ENCODE data around the gene COL4A6.

The COL4A6 gene

DNA sequence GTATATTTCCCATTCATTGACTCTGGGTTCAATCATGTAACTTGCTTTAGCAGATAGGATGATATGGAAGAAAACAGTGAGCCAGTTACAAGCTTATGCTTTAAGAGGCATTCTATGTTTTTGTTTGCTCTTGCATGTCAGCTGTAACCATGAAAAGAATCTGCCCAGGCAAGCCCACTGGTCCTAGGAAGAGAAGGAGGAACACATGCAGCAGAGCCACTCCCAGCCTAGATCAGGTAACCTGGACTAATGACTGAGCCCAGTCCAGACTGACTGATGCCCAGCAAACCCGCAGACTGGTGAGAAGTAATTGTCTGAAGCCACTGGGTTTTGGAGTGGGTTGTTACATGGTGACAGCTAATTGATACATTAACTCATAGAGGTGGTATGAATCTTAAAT is 167.9 kb downstream of the COL4A6 start:
- no peak overlapping the region for H3K4me3 ChIP-seq (ENCODE audit: low read length)
- H3K9me3 ChIP-seq (ENCODE audit: control insufficient read depth, low read length) = peaks cover 9% of the 10 kb centered on the region
- H3K27me3 ChIP-seq (replicated peaks; ENCODE audit: control insufficient read depth, insufficient read depth, low read length) = peaks cover 12% of the 10 kb centered on the region
- H3K36me3 ChIP-seq (ENCODE audit: control insufficient read depth, insufficient read depth, low read length, severe bottlenecking) = no peaks in the 10 kb centered on the region
- peaks cover 6% of the 10 kb centered on the region for H3K4me1 ChIP-seq (ENCODE audit: control insufficient read depth, insufficient read depth, low read length)
- no peak overlapping the region for H3K9ac ChIP-seq (ENCODE audit: low read length)
- no peak for DNase-seq (ENCODE audit: low read depth)

DNA sequence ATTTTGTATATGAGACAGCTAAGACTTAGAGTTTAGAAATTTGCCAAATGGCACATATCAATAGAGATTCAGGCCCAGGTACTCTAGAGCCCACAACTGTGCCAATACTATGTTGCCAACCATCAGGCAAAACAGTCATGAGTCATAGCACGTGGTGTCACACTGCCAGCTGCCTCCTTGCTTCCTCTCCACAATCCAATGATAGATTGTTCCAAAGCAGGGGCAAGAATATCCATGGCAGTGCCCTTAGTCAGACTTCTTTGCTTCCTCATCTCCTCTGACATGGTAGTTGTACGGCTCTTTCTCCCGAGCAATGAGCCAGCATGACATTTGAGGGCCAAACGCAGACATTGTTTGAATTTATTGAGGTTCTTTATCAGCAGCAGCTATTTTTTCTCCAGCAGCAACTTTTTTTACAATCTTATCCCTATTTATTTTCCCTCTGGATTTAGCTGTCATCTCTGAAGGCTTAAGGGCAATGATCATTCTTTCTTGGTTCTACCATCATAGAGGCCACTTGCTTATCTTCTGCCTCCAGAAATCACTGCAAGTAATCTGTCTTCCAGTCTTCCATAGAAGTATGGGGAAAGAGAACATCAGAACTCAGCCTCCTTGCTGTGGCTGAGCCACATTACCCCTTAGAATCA is 169.7 kb downstream of the COL4A6 start:
- H3K4me1 ChIP-seq (ENCODE audit: control insufficient read depth, insufficient read depth, low read length) = peaks cover 13% of the 10 kb centered on the region
- no peak for DNase-seq (ENCODE audit: low read depth)
- no peak overlapping the region for H3K4me3 ChIP-seq (ENCODE audit: low read length)
- H3K9me3 ChIP-seq (ENCODE audit: control insufficient read depth, low read length) = peaks cover 8% of the 10 kb centered on the region
- no peak overlapping the region for H3K9ac ChIP-seq (ENCODE audit: low read length)
- H3K36me3 ChIP-seq (ENCODE audit: control insufficient read depth, insufficient read depth, low read length, severe bottlenecking) = no peaks in the 10 kb centered on the region
- H3K27me3 ChIP-seq (replicated peaks; ENCODE audit: control insufficient read depth, insufficient read depth, low read length) = peaks cover 14% of the 10 kb centered on the region

DNA sequence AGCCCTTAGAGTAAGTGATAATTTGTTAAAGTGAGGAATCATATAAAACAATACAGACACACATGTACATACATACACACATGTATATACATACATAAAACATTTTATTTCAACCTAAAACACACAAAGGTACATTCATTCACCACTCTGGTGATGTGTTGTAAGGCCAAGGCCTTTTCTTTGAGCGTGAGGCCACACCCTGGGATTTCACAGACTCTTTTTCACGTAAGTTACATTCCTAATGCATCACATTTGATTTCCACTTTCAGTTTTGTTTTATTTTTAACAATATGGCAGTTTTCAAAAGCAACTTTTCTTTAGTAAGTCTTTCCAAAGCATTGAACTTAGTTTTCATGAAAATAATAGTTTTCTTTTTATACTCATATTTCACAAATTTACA is 170.7 kb downstream of the COL4A6 start:
- Histone ChIP-seq H3K4me1 (ENCODE audit: control insufficient read depth, insufficient read depth, low read length) (peaks cover 13% of the 10 kb centered on the region), H3K27me3 (replicated peaks; ENCODE audit: control insufficient read depth, insufficient read depth, low read length) (peaks cover 17% of the 10 kb centered on the region), H3K9me3 (ENCODE audit: control insufficient read depth, low read length) (peaks cover 7% of the 10 kb centered on the region)

DNA sequence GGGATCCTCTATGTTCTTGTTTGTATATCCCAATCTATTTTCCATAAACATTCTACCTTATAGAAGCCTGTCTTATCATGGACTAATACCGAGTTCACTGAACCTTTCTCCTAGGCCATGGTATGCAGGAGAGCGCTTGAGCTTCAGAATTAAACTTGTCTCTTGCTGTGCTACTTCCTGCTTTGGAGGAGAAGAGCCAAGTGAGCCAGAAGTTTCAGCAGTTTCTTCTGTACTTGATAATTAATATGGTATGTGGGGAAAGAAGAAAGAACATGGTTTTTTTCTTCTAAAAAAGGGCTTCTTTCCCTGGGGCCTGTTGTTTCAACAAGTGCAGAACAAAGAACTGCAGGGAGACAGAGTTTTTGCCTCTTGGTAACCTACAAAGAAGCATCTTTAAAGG is 173.8 kb downstream of the COL4A6 start:
- Histone ChIP-seq H3K4me1 (ENCODE audit: control insufficient read depth, insufficient read depth, low read length) (peaks cover 17% of the 10 kb centered on the region), H3K9ac (ENCODE audit: low read length) (no peak overlapping the region)

More for the DNA sequence above, 170.7 kb downstream of the COL4A6 start:
- no peaks in the 10 kb centered on the region for H3K36me3 ChIP-seq (ENCODE audit: control insufficient read depth, insufficient read depth, low read length, severe bottlenecking)
- H3K9ac ChIP-seq (ENCODE audit: low read length) = no peak overlapping the region
- H3K4me3 ChIP-seq (ENCODE audit: low read length) = no peak overlapping the region
- DNase-seq (ENCODE audit: low read depth) = peak; percentile 52

DNA sequence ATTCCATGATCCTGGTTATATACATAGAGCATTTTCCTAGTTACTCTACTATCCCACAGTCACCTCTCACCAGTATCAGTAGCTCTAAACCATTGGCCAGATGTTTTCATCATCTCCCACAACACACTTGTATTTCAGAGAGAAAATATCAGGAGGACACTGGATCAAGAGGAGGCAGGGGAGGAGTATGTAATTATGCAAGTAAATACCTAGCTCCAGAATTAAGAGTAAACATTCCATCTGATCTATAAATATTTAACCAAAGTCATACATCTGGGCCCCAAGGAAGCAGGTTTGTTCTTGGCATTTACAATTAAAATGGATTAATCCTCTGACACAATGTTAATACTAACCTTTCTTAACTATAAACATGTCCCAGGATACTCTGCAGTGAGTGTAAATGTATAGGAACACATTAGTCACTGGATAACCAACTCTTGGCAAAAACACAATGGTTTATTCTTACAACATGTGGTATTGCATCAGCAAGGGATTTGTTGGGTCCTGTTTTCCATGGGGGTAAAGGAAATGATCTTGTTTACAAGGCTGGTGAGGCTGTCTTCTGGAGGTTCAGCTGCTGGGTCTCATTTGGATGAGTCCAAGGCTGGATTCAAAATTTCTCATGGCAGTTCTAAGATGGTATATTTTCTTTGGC is 176.5 kb downstream of the COL4A6 start:
- Histone ChIP-seq H3K36me3 (ENCODE audit: control insufficient read depth, insufficient read depth, low read length, severe bottlenecking) (no peaks in the 10 kb centered on the region), H3K27me3 (replicated peaks; ENCODE audit: control insufficient read depth, insufficient read depth, low read length) (peaks cover 30% of the 10 kb centered on the region), H3K4me3 (ENCODE audit: low read length) (no peak overlapping the region), H3K9ac (ENCODE audit: low read length) (no peak overlapping the region), H3K9me3 (ENCODE audit: control insufficient read depth, low read length) (peaks cover 7% of the 10 kb centered on the region), H3K4me1 (ENCODE audit: control insufficient read depth, insufficient read depth, low read length) (peaks cover 17% of the 10 kb centered on the region)
- DNase-seq (ENCODE audit: low read depth) = peak; percentile 76

More for the DNA sequence above, 173.8 kb downstream of the COL4A6 start:
- Histone ChIP-seq H3K4me3 (ENCODE audit: low read length) (peak overlapping the region; percentile 13), H3K9me3 (ENCODE audit: control insufficient read depth, low read length) (peaks cover 14% of the 10 kb centered on the region), H3K36me3 (ENCODE audit: control insufficient read depth, insufficient read depth, low read length, severe bottlenecking) (no peaks in the 10 kb centered on the region), H3K27me3 (replicated peaks; ENCODE audit: control insufficient read depth, insufficient read depth, low read length) (peaks cover 16% of the 10 kb centered on the region)
- peak; percentile 26 for DNase-seq (ENCODE audit: low read depth)

DNA sequence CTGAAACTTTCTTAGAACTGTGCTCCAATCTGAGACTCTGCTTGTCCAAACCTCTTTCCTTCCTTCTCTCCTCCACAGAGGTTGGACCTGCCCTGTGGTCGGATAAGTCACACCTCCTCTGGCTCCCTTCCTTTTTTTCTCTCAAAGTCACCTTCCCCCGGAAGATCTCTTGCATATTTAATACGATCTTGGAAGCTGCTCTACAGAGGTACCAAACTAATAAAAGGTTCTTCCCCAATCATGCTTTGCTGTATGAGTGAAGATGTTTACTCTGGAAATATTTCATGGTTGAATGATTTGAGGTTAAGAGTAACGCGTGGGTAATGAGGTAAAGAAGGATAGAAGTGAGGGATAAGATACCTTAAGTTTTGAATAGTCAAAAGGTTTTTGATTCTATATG is 180.7 kb downstream of the COL4A6 start:
- Histone ChIP-seq H3K4me3 (ENCODE audit: low read length) (no peak overlapping the region), H3K9ac (ENCODE audit: low read length) (no peak overlapping the region), H3K27me3 (replicated peaks; ENCODE audit: control insufficient read depth, insufficient read depth, low read length) (peaks cover 32% of the 10 kb centered on the region), H3K9me3 (ENCODE audit: control insufficient read depth, low read length) (peaks cover 18% of the 10 kb centered on the region), H3K4me1 (ENCODE audit: control insufficient read depth, insufficient read depth, low read length) (peaks cover 7% of the 10 kb centered on the region), H3K36me3 (ENCODE audit: control insufficient read depth, insufficient read depth, low read length, severe bottlenecking) (no peaks in the 10 kb centered on the region)
- no peak for DNase-seq (ENCODE audit: low read depth)

DNA sequence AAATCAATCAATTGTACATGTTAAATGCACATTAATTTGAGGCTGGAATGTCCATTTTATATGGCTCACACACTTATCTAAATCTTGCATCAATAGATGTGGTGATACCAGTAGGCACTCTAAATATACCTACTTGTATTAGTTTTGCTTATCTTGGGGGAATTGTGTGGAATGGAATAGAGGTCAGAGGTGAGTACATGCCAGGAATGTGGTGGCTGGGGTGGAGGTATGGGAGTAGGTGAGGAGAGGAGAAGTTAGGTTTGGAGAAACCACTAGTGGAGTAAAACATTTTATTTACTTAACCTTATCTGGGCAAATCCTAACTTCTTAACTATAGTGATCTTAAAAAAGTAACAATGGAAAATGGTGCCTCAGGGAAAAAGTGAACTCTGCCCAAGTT is 183.6 kb downstream of the COL4A6 start:
- H3K4me3 ChIP-seq (ENCODE audit: low read length) = no peak overlapping the region
- no peak overlapping the region for H3K9ac ChIP-seq (ENCODE audit: low read length)
- H3K4me1 ChIP-seq (ENCODE audit: control insufficient read depth, insufficient read depth, low read length) = peaks cover 3% of the 10 kb centered on the region
- no peak for DNase-seq (ENCODE audit: low read depth)
- H3K9me3 ChIP-seq (ENCODE audit: control insufficient read depth, low read length) = peaks cover 19% of the 10 kb centered on the region
- peaks cover 32% of the 10 kb centered on the region for H3K27me3 ChIP-seq (replicated peaks; ENCODE audit: control insufficient read depth, insufficient read depth, low read length)
- H3K36me3 ChIP-seq (ENCODE audit: control insufficient read depth, insufficient read depth, low read length, severe bottlenecking) = no peaks in the 10 kb centered on the region

DNA sequence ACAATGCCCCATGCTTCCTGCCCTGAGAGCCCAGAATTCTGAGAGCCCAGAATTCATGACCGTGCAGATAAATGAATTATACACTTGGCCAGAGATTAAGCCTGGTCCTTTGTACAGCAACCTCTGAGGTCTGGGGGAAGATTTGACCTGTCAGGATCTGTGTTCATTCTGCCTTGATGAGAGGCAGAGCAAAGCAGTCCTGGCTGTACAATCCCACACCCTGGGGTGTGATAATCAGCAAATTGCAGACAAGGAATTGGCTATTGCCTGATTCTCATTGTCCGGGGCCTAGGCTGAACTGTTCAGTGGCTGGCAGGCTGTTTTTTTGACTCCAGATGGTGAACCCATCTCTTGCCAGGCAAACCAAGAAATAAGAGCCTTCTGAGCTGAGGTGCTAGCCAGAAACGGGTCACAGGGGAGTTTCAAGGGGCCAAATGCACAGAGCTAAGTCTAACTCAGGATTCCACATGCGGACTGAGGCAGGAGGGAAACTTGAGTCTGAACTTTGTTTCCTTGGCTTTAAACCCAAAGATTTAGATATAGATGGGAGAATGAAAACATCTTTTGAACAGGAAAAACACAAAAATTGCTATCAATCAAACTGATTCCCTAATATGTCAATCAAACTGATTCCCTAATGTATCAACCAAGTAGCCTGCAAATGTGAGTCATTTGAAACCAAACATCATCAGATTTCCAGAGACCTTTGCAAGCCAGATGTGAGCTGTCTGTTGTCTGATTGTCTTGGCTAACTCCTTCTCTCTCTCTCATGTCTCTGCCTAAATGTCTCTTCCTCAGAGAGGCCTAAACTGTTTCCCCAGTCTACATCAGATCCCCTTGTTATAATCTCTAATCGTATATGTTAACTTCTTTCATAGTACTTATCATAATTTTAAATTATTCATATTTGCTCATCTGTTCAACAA is 187.3 kb downstream of the COL4A6 start:
- no peaks in the 10 kb centered on the region for H3K36me3 ChIP-seq (ENCODE audit: control insufficient read depth, insufficient read depth, low read length, severe bottlenecking)
- H3K9ac ChIP-seq (ENCODE audit: low read length) = no peak overlapping the region
- no peak for DNase-seq (ENCODE audit: low read depth)
- H3K4me3 ChIP-seq (ENCODE audit: low read length) = no peak overlapping the region
- peaks cover 25% of the 10 kb centered on the region for H3K9me3 ChIP-seq (ENCODE audit: control insufficient read depth, low read length)
- peaks cover 40% of the 10 kb centered on the region for H3K27me3 ChIP-seq (replicated peaks; ENCODE audit: control insufficient read depth, insufficient read depth, low read length)
- H3K4me1 ChIP-seq (ENCODE audit: control insufficient read depth, insufficient read depth, low read length) = peaks cover 3% of the 10 kb centered on the region

DNA sequence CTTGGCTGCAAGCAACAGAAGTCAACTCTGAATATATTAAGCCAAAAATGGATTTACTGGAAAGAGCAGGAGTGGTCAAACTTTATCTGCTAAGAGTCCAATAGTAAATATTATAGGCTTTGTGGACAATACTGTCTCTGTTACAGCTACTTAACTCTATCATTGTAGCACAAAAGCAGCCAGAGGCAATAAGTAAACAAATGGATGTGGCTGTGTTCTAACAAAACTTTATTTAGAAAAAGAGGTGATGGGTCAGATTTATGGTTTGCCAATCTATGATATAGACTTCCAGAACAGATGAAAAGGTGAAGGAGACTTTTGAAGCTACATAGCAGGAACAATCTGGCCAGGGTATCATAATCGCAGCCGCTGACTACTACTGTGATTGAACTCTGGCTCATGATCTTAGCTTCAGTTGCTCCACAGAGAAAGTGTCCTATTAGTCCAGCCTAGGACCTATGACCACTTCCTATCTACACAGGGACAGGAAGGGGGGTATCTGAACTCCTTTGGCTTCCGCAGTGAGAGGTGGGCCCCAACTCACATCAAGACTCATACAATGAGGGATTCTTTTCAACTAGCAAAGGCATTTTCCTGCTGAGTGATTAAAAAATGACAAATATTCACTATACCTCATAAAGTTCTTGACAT is 191.8 kb downstream of the COL4A6 start:
- peaks cover 10% of the 10 kb centered on the region for H3K9me3 ChIP-seq (ENCODE audit: control insufficient read depth, low read length)
- H3K27me3 ChIP-seq (replicated peaks; ENCODE audit: control insufficient read depth, insufficient read depth, low read length) = peaks cover 56% of the 10 kb centered on the region
- H3K4me1 ChIP-seq (ENCODE audit: control insufficient read depth, insufficient read depth, low read length) = no peaks in the 10 kb centered on the region
- no peaks in the 10 kb centered on the region for H3K36me3 ChIP-seq (ENCODE audit: control insufficient read depth, insufficient read depth, low read length, severe bottlenecking)
- no peak overlapping the region for H3K9ac ChIP-seq (ENCODE audit: low read length)
- H3K4me3 ChIP-seq (ENCODE audit: low read length) = no peak overlapping the region
- DNase-seq (ENCODE audit: low read depth) = no peak

DNA sequence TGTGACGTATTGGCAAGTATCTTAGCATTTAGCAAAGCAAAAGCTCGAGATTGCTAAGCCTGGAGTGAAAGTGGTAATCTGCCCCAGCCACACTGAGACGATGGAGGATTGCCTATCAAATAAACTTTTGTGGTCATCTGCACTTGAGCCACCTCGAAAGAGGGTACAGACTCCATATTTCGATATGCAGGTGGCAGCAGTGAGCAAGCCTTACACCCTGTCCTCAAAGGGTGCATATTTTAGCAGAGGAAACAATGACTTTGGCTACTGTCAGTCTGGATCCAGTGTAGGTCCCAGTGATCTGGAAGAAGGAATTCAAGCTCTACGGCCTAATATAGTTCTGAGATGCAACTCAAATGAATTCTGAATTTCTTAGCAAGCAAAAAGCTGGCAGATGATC is 192.8 kb downstream of the COL4A6 start:
- no peaks in the 10 kb centered on the region for H3K4me1 ChIP-seq (ENCODE audit: control insufficient read depth, insufficient read depth, low read length)

DNA sequence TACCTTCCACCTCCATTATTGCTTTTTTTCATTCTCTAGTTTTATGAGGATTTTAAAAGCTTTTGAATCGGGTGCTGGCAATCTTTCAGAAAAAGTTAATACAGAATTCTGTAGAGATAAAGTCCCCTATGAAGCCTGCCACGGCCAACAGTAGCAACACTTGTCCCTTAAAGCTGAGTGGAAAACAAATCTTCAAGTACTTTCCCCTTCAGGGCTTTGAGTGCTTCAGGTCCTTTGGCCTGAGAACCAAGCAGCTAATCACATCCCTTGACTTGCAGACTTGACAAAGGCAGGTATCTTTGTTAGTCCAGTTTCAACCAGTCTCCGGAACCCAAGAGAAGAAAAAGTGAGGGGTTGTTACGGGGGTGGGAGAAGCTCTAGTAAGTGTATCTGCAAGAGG is 202.2 kb downstream of the COL4A6 start:
- no peaks in the 10 kb centered on the region for H3K36me3 ChIP-seq (ENCODE audit: control insufficient read depth, insufficient read depth, low read length, severe bottlenecking)
- no peaks in the 10 kb centered on the region for H3K4me1 ChIP-seq (ENCODE audit: control insufficient read depth, insufficient read depth, low read length)
- peaks cover 13% of the 10 kb centered on the region for H3K9me3 ChIP-seq (ENCODE audit: control insufficient read depth, low read length)
- DNase-seq (ENCODE audit: low read depth) = no peak
- H3K9ac ChIP-seq (ENCODE audit: low read length) = no peak overlapping the region
- H3K4me3 ChIP-seq (ENCODE audit: low read length) = no peak overlapping the region
- H3K27me3 ChIP-seq (replicated peaks; ENCODE audit: control insufficient read depth, insufficient read depth, low read length) = peaks cover 40% of the 10 kb centered on the region

More for the DNA sequence above, 192.8 kb downstream of the COL4A6 start:
- Histone ChIP-seq H3K4me3 (ENCODE audit: low read length) (no peak overlapping the region), H3K9me3 (ENCODE audit: control insufficient read depth, low read length) (peaks cover 10% of the 10 kb centered on the region), H3K27me3 (replicated peaks; ENCODE audit: control insufficient read depth, insufficient read depth, low read length) (peaks cover 56% of the 10 kb centered on the region), H3K9ac (ENCODE audit: low read length) (no peak overlapping the region), H3K36me3 (ENCODE audit: control insufficient read depth, insufficient read depth, low read length, severe bottlenecking) (no peaks in the 10 kb centered on the region)
- no peak for DNase-seq (ENCODE audit: low read depth)
